B cell (primary cell): ENCODE results near the gene DENND1A. TPM values are rescaled to one million over a fixed set of nuclear protein-coding genes. Genes with fewer than 3 reads are reported as not detected.

Experiments
- ATAC-seq: fragments of 200-7000 bp; cut with Tn5 transposase; one replicate; pipeline ENCODE4 v1.10.0; 2021; ENCODE audit warnings: low read depth, mild to moderate bottlenecking, moderate number of reproducible peaks, moderate library complexity
- CTCF ChIA-PET: fragments of 350-600 bp; sonication (Branson Sonifier 250); formaldehyde crosslinking; loops from one replicate; lab custom pipeline; 2021; ENCODE audit warnings: antibody characterized with exemption, inconsistent platforms; lab: Charles Lee
- POLR2A ChIA-PET: fragments of 350-600 bp; sonication (Branson Sonifier 250); formaldehyde crosslinking; loops from one replicate; lab custom pipeline; 2021; ENCODE audit warnings: antibody characterized with exemption; lab: Charles Lee
- DNase-seq: peaks from one replicate; pipeline ENCODE4 v3.0.0; 2013
- H2AFZ ChIP-seq: 2 replicates; pipeline ENCODE4 v1.6.1; 2012; ENCODE audit warnings: mild to moderate bottlenecking, low read depth, low read length; ENCODE audit not compliant: insufficient read depth, poor library complexity, severe bottlenecking
- H3K27ac ChIP-seq, 2 donors: 1 replicate in 1 of 2; 2 replicates in 1 of 2; pipeline ENCODE4 v1.5.1; 2012 to 2013; ENCODE audit warnings: low read length in 2 of 2, mild to moderate bottlenecking in 2 of 2, moderate library complexity in 1 of 2
- H3K27me3 ChIP-seq, 4 experiments: fragments of 200-600 bp in 1 of 4; sonication (generic) in 1 of 4; replicated peaks in 1 of 4; 1 replicate in 2 of 4; 2 replicates in 2 of 4; pipeline versions ENCODE4 v1.6.1 to v1.7.0; 2013 to 2016; ENCODE audit warnings: low read length in 3 of 4, mild to moderate bottlenecking in 2 of 4, mixed read lengths in 1 of 4, moderate library complexity in 1 of 4; ENCODE audit not compliant: insufficient read depth in 4 of 4, control insufficient read depth in 3 of 4; ENCODE audit errors: control extremely low read depth in 1 of 4
- H3K36me3 ChIP-seq, 2 experiments: replicated peaks in 1 of 2; 1 replicate in 1 of 2; 2 replicates in 1 of 2; pipeline versions ENCODE4 v1.6.1 to v1.7.1; 2013; ENCODE audit warnings: low read length in 1 of 2; ENCODE audit not compliant: insufficient read depth in 2 of 2, control insufficient read depth in 1 of 2; ENCODE audit errors: control extremely low read depth in 1 of 2, extremely low read depth in 1 of 2
- H3K4me1 ChIP-seq, 2 donors: fragments of 200-600 bp in 1 of 2; sonication (generic) in 1 of 2; 1 replicate in 1 of 2; 2 replicates in 1 of 2; pipeline versions ENCODE4 v1.5.1 to v1.6.1; 2013 to 2017; ENCODE audit warnings: low read length in 2 of 2; ENCODE audit not compliant: control insufficient read depth in 2 of 2, insufficient read depth in 2 of 2
- H3K4me2 ChIP-seq: replicated peaks from 2 replicates; pipeline ENCODE3; 2012; ENCODE audit warnings: mild to moderate bottlenecking, low read depth, low read length; ENCODE audit not compliant: poor library complexity, severe bottlenecking
- H3K4me3 ChIP-seq, 5 experiments: fragments of 200-600 bp in 1 of 5; sonication (generic) in 1 of 5; 1 replicate in 3 of 5; 2 replicates in 2 of 5; pipeline versions ENCODE4 v1.5.1 to v1.7.0; 2011 to 2016; ENCODE audit warnings: low read length in 4 of 5, mild to moderate bottlenecking in 4 of 5, low read depth in 2 of 5, control low read depth in 1 of 5, moderate library complexity in 1 of 5; ENCODE audit not compliant: insufficient read depth in 1 of 5; ENCODE audit errors: control extremely low read depth in 1 of 5, extremely low read depth in 1 of 5
- H3K79me2 ChIP-seq: fragments of 200-600 bp; sonication (generic); one replicate; pipeline ENCODE4 v1.6.0; 2016; ENCODE audit warnings: low read length; ENCODE audit not compliant: control insufficient read depth, insufficient read depth
- H3K9ac ChIP-seq: fragments of 200-600 bp; sonication (generic); 2 replicates; pipeline ENCODE4 v1.6.1; 2017; ENCODE audit warnings: mild to moderate bottlenecking, low read length, moderate library complexity
- H3K9me3 ChIP-seq, 3 donors: one replicate each; pipeline versions ENCODE4 v1.6.1 to v1.7.1; 2013; ENCODE audit warnings: low read length in 2 of 3; ENCODE audit not compliant: control insufficient read depth in 2 of 3, insufficient read depth in 1 of 3; ENCODE audit errors: control extremely low read depth in 1 of 3
- H4K20me1 ChIP-seq: 2 replicates; pipeline ENCODE4 v1.6.0; 2012; ENCODE audit warnings: mild to moderate bottlenecking, low read length; ENCODE audit not compliant: insufficient read depth, control insufficient read depth, poor library complexity, severe bottlenecking
- H3K27ac Mint-ChIP-seq: one replicate; pipeline ENCODE4 v1.8.0; 2021; ENCODE audit warnings: mixed read lengths
- H3K27me3 Mint-ChIP-seq: one replicate; pipeline ENCODE4 v1.8.0; 2021; ENCODE audit warnings: mixed read lengths
- H3K4me1 Mint-ChIP-seq: one replicate; pipeline ENCODE4 v1.8.0; 2021; ENCODE audit warnings: mixed read lengths
- H3K4me3 Mint-ChIP-seq: one replicate; pipeline ENCODE4 v1.8.0; 2021; ENCODE audit warnings: mixed read lengths
- H3K9me3 Mint-ChIP-seq: one replicate; pipeline ENCODE4 v1.8.0; 2022; ENCODE audit warnings: mixed read lengths; ENCODE audit not compliant: insufficient read depth
- EZH2 ChIP-seq: IDR thresholded peaks from 2 replicates; pipeline ENCODE4 v1.6.1; 2012; ENCODE audit warnings: borderline replicate concordance, low read depth, mild to moderate bottlenecking, moderate library complexity, low read length; ENCODE audit not compliant: insufficient read depth, poor library complexity, severe bottlenecking
- WGBS: methylation state at CpG from one replicate; pipeline ENCODE4 v1.1.5; 2013; ENCODE audit warnings: missing lambda C conversion rate; ENCODE audit not compliant: insufficient coverage; 5-methylcytosine and 5-hydroxymethylcytosine counted together
- intact Hi-C: fragments of 100-400 bp; cut with micrococcal nuclease; formaldehyde crosslinking; loops from one replicate; pipeline ENCODE4 v1.10.0; 2022
- polyA plus RNA-seq: library from polyadenylated mRNA; depleted of rRNA; stranded (reverse); fragments of >200 nt; gene quantifications from 2 replicates; pipeline ENCODE4 v1.2.3, GENCODE V29; 2012
- total RNA-seq, 2 donors: library from RNA; stranded (reverse); fragments of 120-200 nt in 1 of 2; gene quantifications; 1 replicate in 1 of 2; 2 replicates in 1 of 2; pipeline versions ENCODE4 v1.2.3 to v1.2.4, GENCODE V29; 2013 to 2022
- TF ChIP-seq, protein P1 (sequence below): fragments of 200-600 bp; IDR thresholded peaks from one replicate; pipeline ENCODE4 v1.8.0; 2022; ENCODE audit warnings: antibody characterized with exemption, mild to moderate bottlenecking

The DENND1A gene
- total and polyA plus RNA-seq, 2 donors (not counting 1 experiment from before 2014, with no cell fraction given), result 10.8 to 26.0 TPM

- H3K27ac Mint-ChIP-seq, result no peak overlapping the region
- H3K4me1 Mint-ChIP-seq, result no peaks in the 10 kb centered on the region
- Histone ChIP-seq H2AFZ (no peak overlapping the region), H4K20me1 (no peaks in the 10 kb centered on the region), H3K79me2 (no peaks in the 10 kb centered on the region), H3K4me1 (no peaks in the 10 kb centered on the region), H3K27ac (no peak overlapping the region), H3K36me3 (no peaks in the 10 kb centered on the region), H3K9me3 (peaks cover 0 to 28% (median 10%) of the 10 kb centered on the region in 3 donors), H3K4me3 (no peak overlapping the region), H3K4me2 (no peak overlapping the region), H3K9ac (no peak overlapping the region), H3K27me3 (peaks cover 0 to 23% (median 4%) of the 10 kb centered on the region in 4 experiments)
- ChIA-PET POLR2A (no interaction called here), CTCF (no interaction called here)
- H3K27me3 Mint-ChIP-seq, result peaks cover 10% of the 10 kb centered on the region
- intact Hi-C loops, result no loop called here
- DNase-seq (no peak), ATAC-seq (no peak)
- H3K4me3 Mint-ChIP-seq, result no peak overlapping the region
- 70% methylated on average over 3 of the region's 3 CpGs for WGBS
- peaks cover 5% of the 10 kb centered on the region for H3K9me3 Mint-ChIP-seq
- TF ChIP-seq, protein P1, sequence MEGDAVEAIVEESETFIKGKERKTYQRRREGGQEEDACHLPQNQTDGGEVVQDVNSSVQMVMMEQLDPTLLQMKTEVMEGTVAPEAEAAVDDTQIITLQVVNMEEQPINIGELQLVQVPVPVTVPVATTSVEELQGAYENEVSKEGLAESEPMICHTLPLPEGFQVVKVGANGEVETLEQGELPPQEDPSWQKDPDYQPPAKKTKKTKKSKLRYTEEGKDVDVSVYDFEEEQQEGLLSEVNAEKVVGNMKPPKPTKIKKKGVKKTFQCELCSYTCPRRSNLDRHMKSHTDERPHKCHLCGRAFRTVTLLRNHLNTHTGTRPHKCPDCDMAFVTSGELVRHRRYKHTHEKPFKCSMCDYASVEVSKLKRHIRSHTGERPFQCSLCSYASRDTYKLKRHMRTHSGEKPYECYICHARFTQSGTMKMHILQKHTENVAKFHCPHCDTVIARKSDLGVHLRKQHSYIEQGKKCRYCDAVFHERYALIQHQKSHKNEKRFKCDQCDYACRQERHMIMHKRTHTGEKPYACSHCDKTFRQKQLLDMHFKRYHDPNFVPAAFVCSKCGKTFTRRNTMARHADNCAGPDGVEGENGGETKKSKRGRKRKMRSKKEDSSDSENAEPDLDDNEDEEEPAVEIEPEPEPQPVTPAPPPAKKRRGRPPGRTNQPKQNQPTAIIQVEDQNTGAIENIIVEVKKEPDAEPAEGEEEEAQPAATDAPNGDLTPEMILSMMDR, result no peak
- TF ChIP-seq EZH2, result no peak
Measured at GRCh38 chr9:123975871-123976270, 45.9 kb upstream of the DENND1A start.

GRCh38 chr9:123974471-123974870 lies 44.5 kb upstream of the DENND1A start:
- Histone ChIP-seq H3K27me3 (peaks cover 0 to 25% (median 5%) of the 10 kb centered on the region in 4 experiments), H3K4me2 (no peak overlapping the region), H3K9me3 (peaks cover 0 to 23% (median 4%) of the 10 kb centered on the region in 3 donors), H4K20me1 (no peaks in the 10 kb centered on the region), H3K4me1 (no peaks in the 10 kb centered on the region), H3K9ac (no peak overlapping the region), H2AFZ (no peak overlapping the region), H3K36me3 (no peaks in the 10 kb centered on the region), H3K79me2 (no peaks in the 10 kb centered on the region), H3K4me3 (no peak overlapping the region), H3K27ac (no peak overlapping the region)
- TF ChIP-seq EZH2, result no peak
- TF ChIP-seq, protein P1, result no peak
- peaks cover 5% of the 10 kb centered on the region for H3K9me3 Mint-ChIP-seq
- H3K27ac Mint-ChIP-seq, result no peak overlapping the region
- 86% methylated on average over 12 of the region's 12 CpGs for WGBS
- CTCF ChIA-PET, result no interaction called here
- intact Hi-C loops, result no loop called here
- no peak for ATAC-seq
- H3K27me3 Mint-ChIP-seq, result peaks cover 7% of the 10 kb centered on the region
- H3K4me1 Mint-ChIP-seq, result no peaks in the 10 kb centered on the region
- DNase-seq, result no peak
- H3K4me3 Mint-ChIP-seq, result no peak overlapping the region
- POLR2A ChIA-PET, result no interaction called here
